HTR-8/SVneo (cell line): ENCODE measurements around the gene GSTM2.
A peak's percentile ranks its signal among the peaks of the same experiment; 100 is the strongest.

Experiments
- DNase-seq: peaks from one replicate; pipeline ENCODE4 v3.0.0; 2011; ENCODE audit warnings: low spot score, mixed read lengths; ENCODE audit not compliant: insufficient read length
- FAIRE-seq: peaks from 2 replicates; lab custom pipeline; 2011; peaks lifted over from hg19 to GRCh38; lab: Jason Lieb, UNC

Gene GSTM2

DNA sequence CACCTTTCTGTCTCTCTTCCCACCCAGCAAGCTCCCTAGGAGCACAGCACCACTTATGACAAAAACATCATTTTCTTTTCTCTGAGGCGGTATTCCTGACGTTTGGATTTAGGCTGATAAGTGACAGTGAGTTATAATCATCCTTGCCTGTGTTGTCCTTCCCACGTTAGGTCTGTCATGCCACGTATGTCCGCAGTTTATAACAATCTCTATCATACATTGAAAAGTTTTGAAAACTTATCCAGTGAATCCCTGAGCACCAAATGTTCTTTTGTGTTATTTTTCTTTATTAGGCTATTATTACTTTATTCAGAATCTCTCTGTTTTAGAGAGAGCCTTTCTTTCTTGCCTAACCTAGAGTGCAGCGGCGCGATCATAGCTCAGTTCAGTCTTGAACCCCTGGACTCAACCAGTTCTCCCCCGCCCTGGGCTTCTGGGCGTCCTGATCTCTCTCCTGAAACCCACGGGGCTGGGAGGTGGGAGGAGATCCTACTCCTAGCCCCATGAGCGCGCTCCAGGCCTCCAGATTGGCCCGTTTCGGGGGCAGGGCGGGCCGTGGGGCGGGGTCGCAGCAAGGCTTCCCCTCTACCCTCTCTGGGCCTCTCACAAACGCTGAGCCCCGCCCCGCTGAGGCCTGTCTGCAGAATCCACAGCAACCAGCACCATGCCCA lies at the start of gene GSTM2:
Gene GSTM2 (plus strand): TSS at position 606 of the 671 bp plus-strand sequence. CDS start 59 bp downstream, at position 665.
- DNase-seq (peak; percentile 45), FAIRE-seq (no peak)

DNA sequence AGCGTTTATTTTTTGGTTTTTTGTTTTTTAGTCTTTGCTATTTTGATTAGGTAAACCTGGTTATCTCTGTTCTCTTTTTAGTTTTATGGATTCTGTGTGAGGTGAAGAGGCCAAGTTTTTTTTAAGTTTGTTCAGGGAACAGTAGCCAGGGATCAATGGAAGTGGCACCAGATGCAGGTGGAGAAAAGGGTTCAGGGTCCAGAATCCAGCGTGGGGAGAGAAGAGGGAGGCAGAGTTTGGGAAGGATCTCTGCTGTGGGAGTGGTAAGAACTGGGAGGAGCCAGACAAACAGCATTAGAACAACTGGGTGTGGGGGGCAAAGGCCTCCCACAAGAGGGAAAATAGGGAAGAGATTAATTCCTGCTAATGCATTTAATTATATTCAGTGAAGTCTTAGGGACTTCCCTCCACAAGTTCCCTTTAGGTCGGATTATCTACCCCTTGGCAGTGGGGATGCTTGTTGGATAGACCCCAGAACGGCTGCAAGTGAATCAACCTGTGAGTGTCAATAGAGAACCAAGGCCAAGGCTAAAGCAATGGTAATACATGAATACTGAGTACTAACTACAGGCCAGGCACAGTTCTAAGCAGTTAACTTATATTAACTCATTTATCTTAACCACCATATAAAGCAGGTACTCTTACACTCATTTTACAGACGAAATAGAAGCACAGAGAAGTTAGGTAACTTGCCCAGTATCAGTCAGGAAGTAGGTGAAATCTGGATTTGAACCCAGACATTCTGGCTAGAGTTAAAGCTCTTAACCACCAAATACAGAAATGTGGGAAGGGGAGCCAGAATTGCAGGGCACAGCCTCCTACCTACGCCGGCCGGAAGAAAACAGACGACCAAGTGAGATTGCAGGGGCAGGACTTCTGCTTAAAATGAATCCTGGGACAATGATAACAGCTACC lies 48.9 kb upstream of the GSTM2 start:
- FAIRE-seq = no peak

DNA sequence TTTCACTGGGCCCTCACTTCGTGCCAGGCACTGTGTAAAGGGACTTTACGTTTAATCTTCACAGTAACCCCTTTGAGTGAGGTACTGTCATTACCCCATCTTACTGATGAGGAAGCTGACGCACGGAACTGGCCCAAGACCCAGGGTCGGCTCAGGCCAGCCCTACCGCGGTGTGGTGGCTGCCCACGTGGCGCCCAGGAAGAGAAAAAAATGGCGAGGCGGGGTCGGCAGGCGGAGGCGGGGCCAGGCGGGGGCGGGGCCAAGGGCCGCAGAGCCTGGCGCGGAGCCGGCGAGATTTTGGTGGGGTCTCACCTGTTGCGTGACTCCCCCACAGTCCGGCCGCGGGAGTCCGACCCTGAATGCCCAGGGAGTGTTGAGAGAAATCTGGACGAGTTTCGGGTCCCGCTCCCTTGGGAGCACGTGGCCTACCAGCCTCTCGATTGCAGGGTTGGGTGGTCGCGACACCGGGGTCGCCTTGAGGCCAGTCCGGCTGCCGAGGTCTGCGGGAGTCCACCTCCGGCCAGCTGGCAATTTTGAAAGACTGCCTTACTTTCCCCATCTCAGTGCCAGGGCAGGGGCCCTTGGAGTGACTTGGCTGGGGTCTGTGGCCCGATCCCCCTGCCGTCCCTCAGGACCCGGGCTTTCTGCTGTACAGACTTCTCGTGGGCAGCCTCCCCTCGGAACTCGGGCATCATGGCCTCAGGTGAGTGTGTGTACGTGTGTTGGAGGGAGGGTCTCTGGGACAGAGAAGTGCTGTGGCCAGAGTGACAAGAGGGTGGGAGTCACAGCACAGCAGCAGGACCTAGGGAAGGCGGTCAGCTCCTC lies 48.1 kb upstream of the GSTM2 start, which contains the start of the genes AMPD2 and GNAT2:
Gene AMPD2 (plus strand): TSS at position 262 of the 825 bp plus-strand sequence. CDS start 1,339 bp downstream, outside the sequence.
Gene GNAT2 (minus strand): TSS at position 41 of the 825 bp plus-strand sequence. CDS start 6,746 bp downstream, outside the sequence.
- FAIRE-seq = no peak
- DNase-seq = peak; percentile 55

More for the DNA sequence above, 48.9 kb upstream of the GSTM2 start:
- DNase-seq = no peak

DNA sequence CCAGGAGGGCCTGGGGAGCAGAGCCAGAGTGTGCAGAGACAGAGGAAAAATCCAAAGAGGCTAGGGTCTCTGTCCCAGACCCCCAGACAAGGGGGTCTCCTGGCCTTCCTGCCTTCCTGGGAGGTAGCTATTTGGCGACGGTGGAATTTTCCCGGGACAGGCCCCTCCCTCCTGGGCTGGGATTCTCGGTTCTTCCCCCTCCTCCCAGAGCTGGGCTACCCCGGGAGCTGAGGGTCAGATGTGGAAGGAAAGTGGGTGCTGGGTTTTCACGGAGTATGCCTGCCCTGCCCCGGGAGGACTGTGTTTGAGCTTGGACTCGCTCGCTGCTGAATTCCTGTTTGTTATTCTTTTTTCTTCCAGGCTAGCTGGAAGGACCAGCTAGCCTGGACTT lies 47.5 kb upstream of the GSTM2 start:
- DNase-seq (no peak), FAIRE-seq (no peak)

DNA sequence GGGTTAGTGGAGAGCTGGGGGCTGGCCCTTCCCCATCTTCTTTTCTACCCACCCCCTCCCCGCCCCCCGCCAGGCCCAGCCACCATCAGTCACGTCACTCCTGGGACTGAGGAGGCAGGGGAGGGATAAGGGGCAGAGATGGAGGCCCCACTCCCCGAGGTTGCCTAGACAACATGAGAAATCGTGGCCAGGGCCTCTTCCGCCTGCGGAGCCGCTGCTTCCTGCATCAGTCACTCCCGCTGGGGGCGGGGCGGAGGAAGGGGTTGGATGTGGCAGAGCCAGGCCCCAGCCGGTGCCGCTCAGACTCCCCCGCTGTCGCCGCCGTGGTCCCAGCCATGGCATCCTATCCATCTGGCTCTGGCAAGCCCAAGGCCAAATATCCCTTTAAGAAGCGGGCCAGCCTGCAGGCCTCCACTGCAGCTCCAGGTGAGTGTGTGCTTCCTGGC lies 47.0 kb upstream of the GSTM2 start:
- no peak for FAIRE-seq
- DNase-seq = peak; percentile 90

DNA sequence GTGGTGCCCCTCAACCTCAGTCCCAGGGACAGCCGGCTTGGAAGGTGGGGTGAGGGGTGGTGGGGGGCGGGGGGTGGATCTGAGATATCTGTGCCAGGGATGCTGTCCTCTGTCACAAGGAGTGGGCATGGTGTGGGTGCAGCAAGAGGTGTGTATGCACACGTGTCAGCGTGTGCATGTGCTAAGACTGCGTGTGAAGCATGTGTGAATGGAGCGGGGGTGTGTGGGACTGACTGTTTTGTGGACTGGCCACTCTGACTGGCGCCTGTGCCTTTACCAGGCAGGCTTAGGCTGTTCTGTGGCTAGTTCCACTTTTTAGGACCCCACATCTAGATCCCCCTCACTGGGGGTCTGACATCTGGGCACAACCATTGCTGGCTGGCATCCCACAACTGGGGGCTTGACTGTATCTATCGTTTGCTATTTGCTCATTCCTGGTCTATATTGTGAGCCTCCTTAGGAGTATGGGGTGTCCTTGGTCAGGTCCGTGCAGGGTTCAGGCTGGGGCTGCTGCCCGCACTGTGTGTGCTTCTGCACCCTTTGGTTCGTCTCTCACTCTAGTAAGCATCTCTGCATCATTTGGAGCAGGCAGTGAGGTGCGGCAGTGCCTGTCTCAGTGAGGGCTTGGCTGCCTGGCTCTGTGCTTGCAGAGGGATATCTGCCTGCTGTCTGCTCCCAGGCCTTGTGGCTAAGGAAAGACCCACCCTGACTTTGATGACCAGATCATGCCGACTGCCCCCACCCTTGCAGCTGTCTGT lies 46.3 kb upstream of the GSTM2 start:
- DNase-seq = no peak
- FAIRE-seq = no peak

DNA sequence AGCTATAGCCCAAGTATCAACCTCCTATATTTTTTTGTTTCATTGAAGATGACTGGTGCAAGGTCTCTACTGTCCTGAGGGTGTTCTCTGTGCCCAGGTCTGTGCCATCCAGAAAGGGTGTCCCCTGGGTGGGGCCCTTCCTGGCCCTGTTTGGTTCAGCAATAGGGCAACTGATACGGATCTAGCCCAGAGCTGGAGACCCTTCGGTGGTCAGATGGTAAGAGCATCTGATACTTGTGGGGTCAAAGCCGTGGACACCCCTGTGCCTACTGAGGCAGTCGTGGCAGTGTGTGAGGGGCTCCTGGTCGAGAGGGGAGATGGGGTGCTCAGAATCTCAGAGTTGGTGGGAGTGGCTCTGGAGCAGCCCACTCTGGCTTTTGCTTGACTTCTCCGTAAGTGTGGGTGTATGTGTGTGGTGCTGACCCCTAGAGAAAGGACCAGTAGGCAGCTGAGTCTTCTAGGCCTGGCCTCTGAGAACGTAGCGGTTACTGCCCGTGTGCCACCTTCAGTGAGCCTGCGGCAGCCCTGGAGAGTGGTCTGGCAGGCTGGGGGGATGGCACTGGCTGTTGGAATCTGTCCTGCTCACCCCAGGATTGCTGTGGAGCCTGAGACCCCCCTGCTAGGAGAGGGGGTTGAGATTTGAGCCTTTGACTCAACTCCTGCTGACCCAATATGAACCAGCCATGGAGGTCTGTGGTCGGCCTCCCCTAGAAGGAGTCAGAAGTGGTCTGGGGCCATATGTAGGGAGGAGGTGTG lies 45.5 kb upstream of the GSTM2 start:
- DNase-seq (no peak), FAIRE-seq (no peak)

DNA sequence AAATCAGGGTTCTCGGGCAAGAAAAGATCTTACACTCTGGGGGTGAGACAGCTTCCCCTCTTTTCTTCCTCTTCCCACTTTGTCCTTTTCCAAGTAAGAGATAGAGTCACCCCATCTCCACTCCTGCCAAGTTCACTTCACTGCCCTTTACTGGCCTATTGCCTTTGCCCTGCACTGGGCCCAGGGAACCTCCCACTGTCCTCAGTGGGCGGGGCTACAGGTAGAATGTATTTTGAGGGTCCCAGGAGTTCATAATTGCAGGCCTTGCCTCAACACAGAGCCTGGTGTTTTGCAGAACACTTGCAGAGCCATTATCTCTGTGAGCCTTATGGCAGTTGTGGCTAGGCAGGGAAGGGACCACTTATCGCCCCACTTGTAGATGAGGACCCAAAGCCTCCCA lies 45.0 kb upstream of the GSTM2 start:
- FAIRE-seq (no peak), DNase-seq (no peak)

DNA sequence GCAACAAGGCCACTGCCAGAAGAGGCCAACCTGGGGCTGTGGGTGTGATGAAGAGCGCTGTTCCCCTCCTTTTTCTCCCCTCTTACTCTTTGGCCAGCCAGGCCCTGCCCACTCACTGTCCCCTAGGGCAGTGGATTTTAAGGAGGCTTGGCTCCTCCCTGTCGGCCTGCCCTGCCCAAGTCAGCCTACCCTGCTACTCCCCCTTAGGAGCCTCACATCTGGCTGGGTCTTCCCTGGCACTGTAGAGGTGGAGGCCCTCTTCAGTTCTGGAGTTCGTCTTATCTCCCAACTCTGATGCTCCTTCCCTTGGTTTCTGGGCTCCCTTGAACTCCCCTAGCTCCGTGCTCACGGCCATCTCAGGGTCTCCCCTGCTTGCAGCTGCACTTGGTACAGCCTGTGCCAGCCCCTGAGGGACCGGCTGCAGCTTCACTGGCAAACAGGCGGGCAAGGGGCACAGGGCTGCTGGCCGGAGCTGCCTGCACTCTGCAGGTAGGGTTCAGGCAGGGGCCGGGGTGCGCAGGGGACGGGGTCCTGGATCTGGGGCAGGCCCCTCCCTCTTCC lies 44.2 kb upstream of the GSTM2 start:
- FAIRE-seq (no peak), DNase-seq (no peak)

DNA sequence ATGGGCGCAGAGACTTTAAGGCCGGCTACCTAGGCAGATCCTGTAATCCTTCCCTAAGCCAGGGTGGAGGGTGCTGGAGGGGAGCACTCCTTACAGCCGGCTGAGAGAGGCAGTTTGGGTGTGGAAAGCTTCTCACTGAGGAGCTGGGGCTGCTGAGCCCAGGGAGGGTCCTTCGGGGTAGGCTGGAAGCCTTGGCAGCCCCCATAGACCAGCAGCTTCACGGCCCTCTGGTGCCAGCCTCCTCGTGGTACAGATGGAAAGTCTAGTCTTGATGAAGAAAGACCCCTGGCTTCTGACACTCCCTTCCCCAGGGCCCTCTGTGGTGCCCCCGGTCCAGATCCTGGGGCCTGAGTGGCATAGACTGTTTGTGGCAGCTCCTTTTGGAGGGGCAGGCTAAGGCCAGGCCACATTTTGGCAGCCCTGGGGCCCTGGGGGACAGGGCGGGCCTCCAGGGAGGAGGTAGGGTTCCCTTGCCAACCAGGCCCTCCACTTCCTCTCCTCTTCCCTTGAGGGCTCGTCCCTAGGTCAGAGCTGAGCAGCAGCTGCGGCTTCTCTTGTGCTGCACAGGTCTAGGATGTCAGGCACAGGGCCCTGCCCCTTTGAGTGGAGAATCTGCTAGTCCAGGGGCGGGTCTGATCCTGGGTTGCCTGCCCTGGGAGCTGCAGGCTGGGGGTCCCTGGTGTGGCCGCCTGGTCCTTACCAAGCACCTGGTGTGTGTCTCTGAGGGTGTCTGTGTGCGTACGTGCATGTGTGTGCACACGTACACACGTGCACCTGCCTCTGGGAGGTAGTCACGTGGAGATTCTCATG lies 43.5 kb upstream of the GSTM2 start:
- DNase-seq (no peak), FAIRE-seq (no peak)

DNA sequence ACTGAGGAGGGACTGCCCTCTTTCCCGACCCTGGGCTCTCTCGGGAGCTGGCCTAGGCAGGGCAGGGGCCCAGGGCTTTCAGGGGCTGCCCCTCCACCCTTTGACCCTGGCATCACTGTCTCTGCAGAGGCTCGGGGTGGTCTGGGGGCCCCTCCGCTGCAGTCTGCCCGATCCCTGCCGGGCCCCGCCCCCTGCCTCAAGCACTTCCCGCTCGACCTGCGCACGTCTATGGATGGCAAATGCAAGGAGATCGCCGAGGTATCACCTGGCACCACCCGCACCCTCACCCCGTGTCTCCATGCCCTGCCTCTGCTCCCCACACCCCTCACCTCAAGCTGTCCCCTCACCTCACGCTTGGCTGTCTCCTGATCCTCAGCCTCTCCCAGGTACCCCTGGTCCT lies 42.7 kb upstream of the GSTM2 start:
- FAIRE-seq (no peak), DNase-seq (no peak)

DNA sequence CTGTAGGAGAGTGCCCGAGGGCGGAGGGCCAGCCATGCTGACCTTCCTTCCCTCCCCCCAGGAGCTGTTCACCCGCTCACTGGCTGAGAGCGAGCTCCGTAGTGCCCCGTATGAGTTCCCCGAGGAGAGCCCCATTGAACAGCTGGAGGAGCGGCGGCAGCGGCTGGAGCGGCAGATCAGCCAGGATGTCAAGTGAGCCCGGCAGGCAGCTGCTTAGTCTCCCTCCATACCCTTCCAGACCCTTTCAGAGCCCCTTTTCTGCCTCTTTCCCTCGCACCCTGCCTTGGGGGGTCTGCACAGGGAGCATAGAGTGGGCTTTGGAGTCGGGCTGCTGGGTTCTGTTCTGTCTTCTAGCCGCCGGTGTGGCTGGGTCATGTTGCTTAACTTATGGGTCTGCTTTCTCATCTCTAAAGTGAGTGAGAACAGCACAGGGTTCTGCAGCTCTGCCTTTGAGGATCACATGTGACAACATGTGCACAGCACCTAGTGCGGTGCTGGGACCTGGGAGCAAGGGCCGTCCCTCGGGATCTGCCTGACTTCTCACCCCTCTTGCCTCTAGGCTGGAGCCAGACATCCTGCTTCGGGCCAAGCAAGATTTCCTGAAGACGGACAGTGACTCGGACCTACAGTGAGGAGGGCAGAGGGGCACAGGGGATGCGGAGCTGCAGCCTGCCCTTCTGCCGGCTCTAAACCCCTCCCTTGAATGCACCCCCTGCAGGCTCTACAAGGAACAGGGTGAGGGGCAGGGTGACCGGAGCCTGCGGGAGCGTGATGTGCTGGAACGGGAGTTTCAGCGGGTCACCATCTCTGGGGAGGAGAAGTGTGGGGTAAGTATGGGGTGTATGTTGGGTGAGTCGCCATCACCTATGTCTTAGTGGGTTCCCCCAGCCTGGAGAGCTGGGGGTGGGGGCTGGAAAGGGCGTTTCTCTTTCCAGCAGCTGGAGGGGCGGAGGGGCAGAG lies 42.0 kb upstream of the GSTM2 start:
- no peak for DNase-seq
- FAIRE-seq = no peak

DNA sequence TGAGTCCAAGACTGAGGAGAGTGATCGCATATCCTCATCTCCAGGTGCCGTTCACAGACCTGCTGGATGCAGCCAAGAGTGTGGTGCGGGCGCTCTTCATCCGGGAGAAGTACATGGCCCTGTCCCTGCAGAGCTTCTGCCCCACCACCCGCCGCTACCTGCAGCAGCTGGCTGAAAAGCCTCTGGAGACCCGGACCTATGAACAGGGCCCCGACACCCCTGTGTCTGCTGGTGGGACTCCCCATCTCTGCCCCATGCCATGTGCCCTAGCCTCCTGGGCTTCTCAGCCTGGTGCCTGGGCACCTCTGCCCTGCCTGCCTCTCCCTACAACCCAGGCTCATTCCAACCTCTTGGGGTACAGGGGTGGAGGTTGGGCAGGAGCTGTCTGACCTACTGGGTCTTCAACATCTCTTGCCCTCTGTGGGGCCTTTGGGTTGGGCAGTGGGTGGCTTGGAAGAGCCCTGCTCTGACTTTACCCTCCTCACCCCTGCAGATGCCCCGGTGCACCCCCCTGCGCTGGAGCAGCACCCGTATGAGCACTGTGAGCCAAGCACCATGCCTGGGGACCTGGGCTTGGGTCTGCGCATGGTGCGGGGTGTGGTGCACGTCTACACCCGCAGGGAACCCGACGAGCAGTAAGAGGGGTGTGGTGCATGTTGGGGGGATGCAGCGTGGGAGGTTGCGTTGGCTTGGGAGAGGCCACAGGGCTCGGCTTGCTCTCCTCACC lies 41.0 kb upstream of the GSTM2 start:
- FAIRE-seq = no peak
- DNase-seq = no peak

DNA sequence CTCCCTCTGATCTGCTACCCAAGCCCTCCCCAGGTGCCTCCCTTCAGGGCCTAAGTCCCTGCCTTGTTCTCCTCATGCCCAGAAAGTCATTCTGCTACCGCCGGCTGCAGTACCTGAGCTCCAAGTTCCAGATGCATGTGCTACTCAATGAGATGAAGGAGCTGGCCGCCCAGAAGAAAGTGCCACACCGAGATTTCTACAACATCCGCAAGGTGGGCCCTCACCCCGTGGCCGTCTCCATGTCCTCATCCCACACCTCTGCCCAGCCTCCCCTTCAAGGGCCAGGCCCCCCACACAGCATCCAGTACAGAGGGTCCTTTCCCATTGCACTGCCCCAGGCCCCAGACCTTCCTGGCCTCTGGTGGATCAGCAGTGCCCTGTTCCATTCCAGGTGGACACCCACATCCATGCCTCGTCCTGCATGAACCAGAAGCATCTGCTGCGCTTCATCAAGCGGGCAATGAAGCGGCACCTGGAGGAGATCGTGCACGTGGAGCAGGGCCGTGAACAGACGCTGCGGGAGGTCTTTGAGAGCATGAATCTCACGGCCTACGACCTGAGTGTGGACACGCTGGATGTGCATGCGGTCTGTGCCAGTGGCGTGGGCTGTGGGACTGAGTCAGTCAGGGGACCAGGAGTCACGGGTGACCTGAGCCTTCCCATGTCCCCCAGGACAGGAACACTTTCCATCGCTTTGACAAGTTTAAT lies 40.0 kb upstream of the GSTM2 start:
- DNase-seq (no peak), FAIRE-seq (no peak)

DNA sequence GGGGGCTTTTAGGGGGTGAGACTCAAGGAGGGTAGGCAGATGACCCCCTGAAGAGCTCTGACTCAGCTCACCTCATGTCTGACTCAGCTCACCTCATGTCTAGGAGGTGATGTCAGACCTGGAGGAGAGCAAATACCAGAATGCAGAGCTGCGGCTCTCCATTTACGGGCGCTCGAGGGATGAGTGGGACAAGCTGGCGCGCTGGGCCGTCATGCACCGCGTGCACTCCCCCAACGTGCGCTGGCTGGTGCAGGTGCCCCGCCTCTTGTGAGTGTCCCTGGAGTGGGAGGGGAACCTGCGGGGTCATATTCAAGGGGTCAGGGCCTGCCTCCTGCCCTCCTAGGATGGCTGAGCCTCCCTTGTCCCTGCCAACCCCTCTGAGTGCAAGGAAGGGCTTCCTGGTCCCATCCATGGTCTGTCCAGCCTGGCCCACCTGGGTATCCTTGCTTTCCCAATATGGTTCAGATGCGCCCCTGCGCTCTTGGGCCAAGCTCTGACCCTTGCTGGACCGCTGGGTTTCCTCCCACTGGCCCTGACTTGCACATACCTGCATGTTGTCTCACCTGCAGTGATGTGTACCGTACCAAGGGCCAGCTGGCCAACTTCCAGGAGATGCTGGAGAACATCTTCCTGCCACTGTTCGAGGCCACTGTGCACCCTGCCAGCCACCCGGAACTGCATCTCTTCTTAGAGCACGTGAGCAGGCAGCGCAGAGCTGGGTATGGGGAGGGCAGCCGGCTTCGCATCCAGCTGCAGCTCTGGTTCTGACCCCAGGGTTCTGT lies 39.1 kb upstream of the GSTM2 start:
- FAIRE-seq = no peak
- no peak for DNase-seq
